ENCODE measurements around the gene BCAS4.

DNA sequence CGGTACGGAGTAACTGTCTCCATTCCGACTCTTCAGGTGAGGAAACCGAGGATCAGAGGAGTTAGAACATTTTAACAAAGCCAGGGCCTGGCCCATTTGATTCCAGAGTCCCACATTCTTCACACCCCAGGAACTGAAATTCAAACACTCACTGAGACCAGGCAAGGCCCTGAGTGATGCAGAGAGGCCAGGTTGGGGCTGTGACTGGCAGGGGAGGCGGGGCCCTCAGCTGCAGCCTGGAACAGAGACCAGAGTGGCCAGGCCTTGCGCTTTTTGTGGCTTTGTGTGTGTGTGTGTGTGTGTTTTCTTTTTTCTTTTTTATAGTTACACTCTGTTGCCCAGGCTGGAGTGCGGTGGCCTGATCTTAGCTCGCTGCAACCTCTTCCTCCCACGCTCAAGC is 57.2 kb downstream of the BCAS4 start:
- TF ChIP-seq, protein P1, sequence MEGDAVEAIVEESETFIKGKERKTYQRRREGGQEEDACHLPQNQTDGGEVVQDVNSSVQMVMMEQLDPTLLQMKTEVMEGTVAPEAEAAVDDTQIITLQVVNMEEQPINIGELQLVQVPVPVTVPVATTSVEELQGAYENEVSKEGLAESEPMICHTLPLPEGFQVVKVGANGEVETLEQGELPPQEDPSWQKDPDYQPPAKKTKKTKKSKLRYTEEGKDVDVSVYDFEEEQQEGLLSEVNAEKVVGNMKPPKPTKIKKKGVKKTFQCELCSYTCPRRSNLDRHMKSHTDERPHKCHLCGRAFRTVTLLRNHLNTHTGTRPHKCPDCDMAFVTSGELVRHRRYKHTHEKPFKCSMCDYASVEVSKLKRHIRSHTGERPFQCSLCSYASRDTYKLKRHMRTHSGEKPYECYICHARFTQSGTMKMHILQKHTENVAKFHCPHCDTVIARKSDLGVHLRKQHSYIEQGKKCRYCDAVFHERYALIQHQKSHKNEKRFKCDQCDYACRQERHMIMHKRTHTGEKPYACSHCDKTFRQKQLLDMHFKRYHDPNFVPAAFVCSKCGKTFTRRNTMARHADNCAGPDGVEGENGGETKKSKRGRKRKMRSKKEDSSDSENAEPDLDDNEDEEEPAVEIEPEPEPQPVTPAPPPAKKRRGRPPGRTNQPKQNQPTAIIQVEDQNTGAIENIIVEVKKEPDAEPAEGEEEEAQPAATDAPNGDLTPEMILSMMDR (IDR thresholded peaks at IDR 0.05) = no peak
- no peak for TF ChIP-seq POLR2A (IDR thresholded peaks at IDR 0.05)

Data from breast epithelium (tissue), 3 donors.